ENCODE measurements around the gene ALK. TPM values are rescaled to one million over a fixed set of nuclear protein-coding genes. Genes with fewer than 3 reads are reported as not detected.
A peak's percentile ranks its signal among the peaks of the same experiment; 100 is the strongest.

The ALK gene
- total RNA-seq, 2 donors from 2014 or later = not detected

GRCh38 chr2:29423061-29423666 lies 498.2 kb downstream of the ALK start:
- no peak for ATAC-seq
- peaks cover 16 to 48% of the 10 kb centered on the region in 2 donors for H3K27me3 Mint-ChIP-seq
- DNase-seq (ENCODE audit: low spot score) = no peak
- H3K4me3 Mint-ChIP-seq = no peak overlapping the region
- no peaks in the 10 kb centered on the region for H3K4me1 Mint-ChIP-seq (ENCODE audit: low read depth in 2 of 2)
- H3K9me3 Mint-ChIP-seq = no peaks in the 10 kb centered on the region
- H3K36me3 Mint-ChIP-seq = no peaks in the 10 kb centered on the region
- no peak overlapping the region for H3K27ac Mint-ChIP-seq

GRCh38 chr2:29420999-29421782 lies 500.2 kb downstream of the ALK start:
- no peak for ATAC-seq

GRCh38 chr2:29420464-29420863 lies 500.9 kb downstream of the ALK start:
- Mint-ChIP-seq H3K4me1 (ENCODE audit: low read depth in 2 of 2) (no peaks in the 10 kb centered on the region), H3K9me3 (no peaks in the 10 kb centered on the region), H3K27me3 (peaks cover 18 to 32% of the 10 kb centered on the region in 2 donors), H3K4me3 (no peak overlapping the region), H3K27ac (no peak overlapping the region), H3K36me3 (no peaks in the 10 kb centered on the region)
- no peak for ATAC-seq
- DNase-seq (ENCODE audit: low spot score) = no peak

More at GRCh38 chr2:29420999-29421782, 500.2 kb downstream of the ALK start:
- no peaks in the 10 kb centered on the region for H3K36me3 Mint-ChIP-seq
- no peaks in the 10 kb centered on the region for H3K4me1 Mint-ChIP-seq (ENCODE audit: low read depth in 2 of 2)
- no peak overlapping the region for H3K4me3 Mint-ChIP-seq
- H3K27me3 Mint-ChIP-seq = peaks cover 16 to 39% of the 10 kb centered on the region in 2 donors
- no peak for DNase-seq (ENCODE audit: low spot score)
- H3K9me3 Mint-ChIP-seq = no peaks in the 10 kb centered on the region
- H3K27ac Mint-ChIP-seq = no peak overlapping the region

GRCh38 chr2:29417630-29418029 lies 503.8 kb downstream of the ALK start:
- Mint-ChIP-seq H3K36me3 (no peaks in the 10 kb centered on the region), H3K4me1 (ENCODE audit: low read depth in 2 of 2) (no peaks in the 10 kb centered on the region), H3K4me3 (no peak overlapping the region), H3K9me3 (no peaks in the 10 kb centered on the region), H3K27me3 (peaks cover 14 to 17% of the 10 kb centered on the region in 2 donors), H3K27ac (no peak overlapping the region)
- DNase-seq (ENCODE audit: low spot score) (no peak), ATAC-seq (no peak)

- Mint-ChIP-seq H3K4me1 (ENCODE audit: low read depth in 2 of 2) (no peaks in the 10 kb centered on the region), H3K4me3 (no peak overlapping the region), H3K27me3 (peaks cover 12 to 20% of the 10 kb centered on the region in 2 donors), H3K9me3 (no peaks in the 10 kb centered on the region), H3K36me3 (no peaks in the 10 kb centered on the region), H3K27ac (no peak overlapping the region)
- no peak for DNase-seq (ENCODE audit: low spot score)
- ATAC-seq = no peak
Observed at GRCh38 chr2:29412197-29412925, 509.0 kb downstream of the ALK start.

- Mint-ChIP-seq H3K4me3 (no peak overlapping the region), H3K36me3 (no peaks in the 10 kb centered on the region), H3K9me3 (no peaks in the 10 kb centered on the region), H3K4me1 (ENCODE audit: low read depth in 2 of 2) (no peaks in the 10 kb centered on the region), H3K27ac (no peak overlapping the region), H3K27me3 (peaks cover 13 to 15% of the 10 kb centered on the region in 2 donors)
- no peak for ATAC-seq
- DNase-seq (ENCODE audit: low spot score) = no peak
Observed at GRCh38 chr2:29405707-29406106, 515.7 kb downstream of the ALK start.

- H3K4me1 Mint-ChIP-seq (ENCODE audit: low read depth in 2 of 2) = no peaks in the 10 kb centered on the region
- DNase-seq (ENCODE audit: low spot score) (no peak), ATAC-seq (no peak)
- no peak overlapping the region for H3K4me3 Mint-ChIP-seq
- H3K9me3 Mint-ChIP-seq = no peaks in the 10 kb centered on the region
- no peaks in the 10 kb centered on the region for H3K36me3 Mint-ChIP-seq
- H3K27ac Mint-ChIP-seq = no peak overlapping the region
- peaks cover 11 to 15% of the 10 kb centered on the region in 2 donors for H3K27me3 Mint-ChIP-seq
Observed at GRCh38 chr2:29405266-29405665, 516.1 kb downstream of the ALK start.

GRCh38 chr2:29401994-29402393 lies 519.4 kb downstream of the ALK start:
- Mint-ChIP-seq H3K27ac (no peak overlapping the region), H3K4me3 (no peak overlapping the region), H3K4me1 (ENCODE audit: low read depth in 2 of 2) (no peaks in the 10 kb centered on the region), H3K27me3 (peaks cover 7% of the 10 kb centered on the region in 2 donors), H3K36me3 (no peaks in the 10 kb centered on the region), H3K9me3 (no peaks in the 10 kb centered on the region)
- no peak for DNase-seq (ENCODE audit: low spot score)
- ATAC-seq = peak in 1 of 2 donors; percentile 30

- Mint-ChIP-seq H3K36me3 (no peaks in the 10 kb centered on the region), H3K4me3 (no peak overlapping the region), H3K27me3 (peaks cover 7% of the 10 kb centered on the region in 2 donors), H3K9me3 (no peaks in the 10 kb centered on the region), H3K27ac (no peak overlapping the region), H3K4me1 (ENCODE audit: low read depth in 2 of 2) (no peaks in the 10 kb centered on the region)
- no peak for DNase-seq (ENCODE audit: low spot score)
- ATAC-seq = no peak
Observed at GRCh38 chr2:29400930-29401653, 520.3 kb downstream of the ALK start.

GRCh38 chr2:29398384-29399237 lies 522.8 kb downstream of the ALK start:
- H3K27me3 Mint-ChIP-seq = peaks cover 3 to 6% of the 10 kb centered on the region in 2 donors
- H3K4me3 Mint-ChIP-seq = no peak overlapping the region
- H3K36me3 Mint-ChIP-seq = no peaks in the 10 kb centered on the region
- no peak overlapping the region for H3K27ac Mint-ChIP-seq
- no peak for DNase-seq (ENCODE audit: low spot score)
- ATAC-seq = no peak
- H3K9me3 Mint-ChIP-seq = no peaks in the 10 kb centered on the region
- no peaks in the 10 kb centered on the region for H3K4me1 Mint-ChIP-seq (ENCODE audit: low read depth in 2 of 2)

GRCh38 chr2:29397713-29398112 lies 523.7 kb downstream of the ALK start:
- H3K27ac Mint-ChIP-seq = no peak overlapping the region

GRCh38 chr2:29397039-29397438 lies 524.3 kb downstream of the ALK start:
- Mint-ChIP-seq H3K4me3 (no peak overlapping the region), H3K9me3 (no peaks in the 10 kb centered on the region)

More at GRCh38 chr2:29397713-29398112, 523.7 kb downstream of the ALK start:
- peaks cover 6 to 12% of the 10 kb centered on the region in 2 donors for H3K27me3 Mint-ChIP-seq
- H3K36me3 Mint-ChIP-seq = no peaks in the 10 kb centered on the region
- DNase-seq (ENCODE audit: low spot score) = no peak
- H3K4me3 Mint-ChIP-seq = no peak overlapping the region
- no peaks in the 10 kb centered on the region for H3K4me1 Mint-ChIP-seq (ENCODE audit: low read depth in 2 of 2)
- no peak for ATAC-seq
- no peaks in the 10 kb centered on the region for H3K9me3 Mint-ChIP-seq

GRCh38 chr2:29394981-29395350 lies 526.4 kb downstream of the ALK start:
- no peaks in the 10 kb centered on the region for H3K9me3 Mint-ChIP-seq
- no peaks in the 10 kb centered on the region for H3K4me1 Mint-ChIP-seq (ENCODE audit: low read depth in 2 of 2)
- ATAC-seq (no peak), DNase-seq (ENCODE audit: low spot score) (no peak)
- H3K36me3 Mint-ChIP-seq = no peaks in the 10 kb centered on the region
- peaks cover 14 to 20% of the 10 kb centered on the region in 2 donors for H3K27me3 Mint-ChIP-seq
- no peak overlapping the region for H3K4me3 Mint-ChIP-seq
- no peak overlapping the region for H3K27ac Mint-ChIP-seq

More at GRCh38 chr2:29397039-29397438, 524.3 kb downstream of the ALK start:
- ATAC-seq = no peak
- peaks cover 6 to 13% of the 10 kb centered on the region in 2 donors for H3K27me3 Mint-ChIP-seq
- H3K36me3 Mint-ChIP-seq = no peaks in the 10 kb centered on the region
- no peak overlapping the region for H3K27ac Mint-ChIP-seq
- DNase-seq (ENCODE audit: low spot score) = no peak
- H3K4me1 Mint-ChIP-seq (ENCODE audit: low read depth in 2 of 2) = no peaks in the 10 kb centered on the region

Data from natural killer cell treated with Interleukin-12 subunit alpha and Interleukin-12 subunit beta and Interleukin-15 and Interleukin-18, amount 100 ng/mL, for 72 hours (primary cell).